NCI-H2196 treated with DMSO at 0.1 percent for 48 hours (cell line): ENCODE results near the gene DNAJC17.

Experiments used
- DNase-seq: peaks from one replicate; lab custom pipeline; 2025; ENCODE audit not compliant: unreplicated experiment; lab: John Stamatoyannopoulos, UW

Gene DNAJC17

GRCh38 chr15:40793216-40793989 lies 13.9 kb downstream of the DNAJC17 start:
- DNase-seq = no peak

- no peak for DNase-seq
Measured at GRCh38 chr15:40792394-40792793, 14.9 kb downstream of the DNAJC17 start.

GRCh38 chr15:40790718-40791117 lies 16.6 kb downstream of the DNAJC17 start:
- no peak for DNase-seq

- no peak for DNase-seq
Measured at GRCh38 chr15:40789999-40790398, 17.3 kb downstream of the DNAJC17 start.

- no peak for DNase-seq
Measured at GRCh38 chr15:40789119-40789518, 18.2 kb downstream of the DNAJC17 start.

- DNase-seq = no peak
Measured at GRCh38 chr15:40787991-40788390, 19.3 kb downstream of the DNAJC17 start.

GRCh38 chr15:40787344-40787841 lies 19.9 kb downstream of the DNAJC17 start:
- peak; percentile 73 for DNase-seq

GRCh38 chr15:40785814-40786213 lies 21.5 kb downstream of the DNAJC17 start:
- no peak for DNase-seq

GRCh38 chr15:40785164-40785563 lies 22.1 kb downstream of the DNAJC17 start:
- DNase-seq = no peak

- DNase-seq = peak; percentile 41
Measured at GRCh38 chr15:40782609-40783227, 24.6 kb downstream of the DNAJC17 start.

GRCh38 chr15:40776537-40777141 lies 30.6 kb downstream of the DNAJC17 start:
- peak; percentile 28 for DNase-seq

- DNase-seq = no peak
Measured at GRCh38 chr15:40775740-40776536, 31.3 kb downstream of the DNAJC17 start.

GRCh38 chr15:40775007-40775406 lies 32.3 kb downstream of the DNAJC17 start:
- DNase-seq = no peak

- DNase-seq = no peak
Measured at GRCh38 chr15:40773902-40774301, 33.4 kb downstream of the DNAJC17 start.

- no peak for DNase-seq
Measured at GRCh38 chr15:40773496-40773895, 33.8 kb downstream of the DNAJC17 start.

GRCh38 chr15:40772014-40772413 lies 35.3 kb downstream of the DNAJC17 start:
- DNase-seq = no peak

GRCh38 chr15:40771242-40771641 lies 36.0 kb downstream of the DNAJC17 start:
- no peak for DNase-seq

- DNase-seq = no peak
Measured at GRCh38 chr15:40770147-40770721, 37.0 kb downstream of the DNAJC17 start.

GRCh38 chr15:40769274-40770146 lies 37.8 kb downstream of the DNAJC17 start, which contains the start of gene C15orf62:
Gene C15orf62, plus strand, starts transcription at chr15:40769980. Its CDS starts 516 bp downstream, at chr15:40770496.
- no peak for DNase-seq
